ENCODE measurements around the gene MAML3. TPM values are rescaled to one million over a fixed set of nuclear protein-coding genes. Genes with fewer than 3 reads are reported as not detected.
A peak's percentile ranks its signal among the peaks of the same experiment; 100 is the strongest.

The MAML3 gene
- total and polyA plus RNA-seq, 2 experiments from 2014 or later = 1.7 to 6.5 TPM

GRCh38 chr4:139718833-139719232, 435.2 kb downstream of the MAML3 start:
- Histone ChIP-seq H3K4me3 (no peak overlapping the region), H3K9me2 (ENCODE audit: insufficient read depth) (no peaks in the 10 kb centered on the region), H3K79me2 (replicated peaks; ENCODE audit: insufficient read depth) (no peaks in the 10 kb centered on the region), H2AFZ (no peak overlapping the region), H3K4me2 (no peak overlapping the region), H3K36me3 (ENCODE audit: insufficient read depth) (no peaks in the 10 kb centered on the region), H3K27me3 (ENCODE audit: insufficient read depth) (peaks cover 42% of the 10 kb centered on the region), H3K27ac (ENCODE audit: low read depth) (no peak overlapping the region), H4K20me1 (replicated peaks; ENCODE audit: insufficient read depth) (0 out of 2 replicates have a peak, but pooled peaks cover 3% of the 10 kb centered on the region), H3F3A (replicated peaks; ENCODE audit: low read depth) (no peaks in the 10 kb centered on the region), H3K4me1 (ENCODE audit: insufficient read depth) (no peaks in the 10 kb centered on the region)
- no peaks in the 10 kb centered on the region; the same call in 2 of the 3 replicates for H3K36me3 Mint-ChIP-seq (ENCODE audit: low read depth)
- no peak overlapping the region for H3K27ac Mint-ChIP-seq
- H3K27me3 Mint-ChIP-seq (ENCODE audit: insufficient read depth, low read depth, poor library complexity) = peaks cover 27% of the 10 kb centered on the region
- ATAC-seq (peak; percentile 70), DNase-seq (ENCODE audit: low spot score) (no peak)
- peaks cover 2% of the 10 kb centered on the region; the same call in 1 of the 3 replicates for H3K4me1 Mint-ChIP-seq
- H3K4me3 Mint-ChIP-seq = no peak overlapping the region
- no peaks in the 10 kb centered on the region for H3K9me3 Mint-ChIP-seq
- TF ChIP-seq, protein P1, sequence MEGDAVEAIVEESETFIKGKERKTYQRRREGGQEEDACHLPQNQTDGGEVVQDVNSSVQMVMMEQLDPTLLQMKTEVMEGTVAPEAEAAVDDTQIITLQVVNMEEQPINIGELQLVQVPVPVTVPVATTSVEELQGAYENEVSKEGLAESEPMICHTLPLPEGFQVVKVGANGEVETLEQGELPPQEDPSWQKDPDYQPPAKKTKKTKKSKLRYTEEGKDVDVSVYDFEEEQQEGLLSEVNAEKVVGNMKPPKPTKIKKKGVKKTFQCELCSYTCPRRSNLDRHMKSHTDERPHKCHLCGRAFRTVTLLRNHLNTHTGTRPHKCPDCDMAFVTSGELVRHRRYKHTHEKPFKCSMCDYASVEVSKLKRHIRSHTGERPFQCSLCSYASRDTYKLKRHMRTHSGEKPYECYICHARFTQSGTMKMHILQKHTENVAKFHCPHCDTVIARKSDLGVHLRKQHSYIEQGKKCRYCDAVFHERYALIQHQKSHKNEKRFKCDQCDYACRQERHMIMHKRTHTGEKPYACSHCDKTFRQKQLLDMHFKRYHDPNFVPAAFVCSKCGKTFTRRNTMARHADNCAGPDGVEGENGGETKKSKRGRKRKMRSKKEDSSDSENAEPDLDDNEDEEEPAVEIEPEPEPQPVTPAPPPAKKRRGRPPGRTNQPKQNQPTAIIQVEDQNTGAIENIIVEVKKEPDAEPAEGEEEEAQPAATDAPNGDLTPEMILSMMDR (conservative IDR thresholded peaks at IDR 0.05; ENCODE audit: low read depth in 2 of 2) = 0 out of 4 replicates have a peak, but pooled peaks of 1 of the 2 experiments have one; percentile 8
- TF ChIP-seq ZNF331 (CRISPR knock-in tag; IDR thresholded peaks at IDR 0.05; ENCODE audit: low read depth) = no peak

GRCh38 chr4:139718358-139718757, 435.6 kb downstream of the MAML3 start:
- Histone ChIP-seq H3K27ac (ENCODE audit: low read depth) (no peak overlapping the region), H3F3A (replicated peaks; ENCODE audit: low read depth) (no peaks in the 10 kb centered on the region), H3K36me3 (ENCODE audit: insufficient read depth) (no peaks in the 10 kb centered on the region), H3K4me3 (no peak overlapping the region), H4K20me1 (replicated peaks; ENCODE audit: insufficient read depth) (0 out of 2 replicates have a peak, but pooled peaks cover 3% of the 10 kb centered on the region), H3K79me2 (replicated peaks; ENCODE audit: insufficient read depth) (no peaks in the 10 kb centered on the region), H3K4me1 (ENCODE audit: insufficient read depth) (no peaks in the 10 kb centered on the region), H3K27me3 (ENCODE audit: insufficient read depth) (peaks cover 46% of the 10 kb centered on the region), H3K9me2 (ENCODE audit: insufficient read depth) (no peaks in the 10 kb centered on the region), H3K4me2 (no peak overlapping the region), H2AFZ (no peak overlapping the region)
- ATAC-seq (peak; percentile 61), DNase-seq (ENCODE audit: low spot score) (no peak)
- peaks cover 2% of the 10 kb centered on the region; the same call in 1 of the 3 replicates for H3K4me1 Mint-ChIP-seq
- H3K4me3 Mint-ChIP-seq = no peak overlapping the region
- no peaks in the 10 kb centered on the region for H3K9me3 Mint-ChIP-seq
- H3K27me3 Mint-ChIP-seq (ENCODE audit: insufficient read depth, low read depth, poor library complexity) = peaks cover 27% of the 10 kb centered on the region
- H3K36me3 Mint-ChIP-seq (ENCODE audit: low read depth) = no peaks in the 10 kb centered on the region; the same call in 2 of the 3 replicates
- H3K27ac Mint-ChIP-seq = no peak overlapping the region
- TF ChIP-seq STAT1 (IDR thresholded peaks at IDR 0.05; ENCODE audit: unreplicated experiment) (no peak), ZNF331 (CRISPR knock-in tag; IDR thresholded peaks at IDR 0.05; ENCODE audit: low read depth) (no peak), ZNF114 (CRISPR knock-in tag; IDR thresholded peaks at IDR 0.05) (no peak), NANOG (IDR thresholded peaks at IDR 0.05; ENCODE audit: borderline replicate concordance) (no peak), POLR2AphosphoS5 (IDR thresholded peaks at IDR 0.05; ENCODE audit: low read depth) (no peak), ZNF462 (CRISPR knock-in tag; IDR thresholded peaks at IDR 0.05) (no peak), EZH2phosphoT487 (IDR thresholded peaks at IDR 0.05; ENCODE audit: unreplicated experiment) (no peak), EZH2 (IDR thresholded peaks at IDR 0.05; ENCODE audit: low read depth, unreplicated experiment) (no peak), JUNB (IDR thresholded peaks at IDR 0.05; ENCODE audit: unreplicated experiment) (no peak)
- TF ChIP-seq, protein P1 (conservative IDR thresholded peaks at IDR 0.05; ENCODE audit: low read depth in 2 of 2) = no peak
